Measurements from ENCODE around the gene BLM. TPM values are rescaled to one million over a fixed set of nuclear protein-coding genes. Genes with fewer than 3 reads are reported as not detected.
A peak's percentile ranks its signal among the peaks of the same experiment; 100 is the strongest.
"Not testable (repeated sequence)": the region's sequence is repeated elsewhere in the genome, so short reads cannot be mapped to it uniquely, and the experiment has no call there.

BLM gene
- total and polyA plus RNA-seq, 8 donors: 1.1 to 10.5 (median 2.6) TPM

- Histone ChIP-seq H3K36me3 (no peaks in the 10 kb centered on the region), H3K9me3 (peaks cover 0 to under 1% (median under 1%) of the 10 kb centered on the region in 4 donors), H3K4me1 (peaks cover 0 to 8% (median 3%) of the 10 kb centered on the region in 4 donors), H3K27me3 (no peaks in the 10 kb centered on the region), H3K27ac (no peak overlapping the region), H3K4me3 (no peak overlapping the region)
- TF ChIP-seq CTCF (IDR thresholded peaks at IDR 0.05) (no peak), POLR2AphosphoS5 (IDR thresholded peaks at IDR 0.05) (no peak), EP300 (IDR thresholded peaks at IDR 0.05) (no peak), POLR2A (IDR thresholded peaks at IDR 0.05) (no peak)
- no peak for DNase-seq
- intact Hi-C loops (cut with DNase I; ENCODE audit: low total_unique reads): no loop called here
- WGBS, 5 donors: 88 to 97% (median 94%) methylated on average over 4 of the region's 4 CpGs
Observed at GRCh38 chr15:90683876-90684275, 33.3 kb upstream of the BLM start.

GRCh38 chr15:90684281-90684680 is 32.9 kb upstream of the BLM start:
- Histone ChIP-seq H3K9me3 (peaks cover 0 to 4% (median 4%) of the 10 kb centered on the region in 4 donors), H3K36me3 (no peaks in the 10 kb centered on the region), H3K27me3 (no peaks in the 10 kb centered on the region), H3K4me3 (no peak overlapping the region), H3K4me1 (peaks cover 0 to 8% (median 3%) of the 10 kb centered on the region in 4 donors), H3K27ac (no peak overlapping the region)
- DNase-seq: no peak
- TF ChIP-seq POLR2A (IDR thresholded peaks at IDR 0.05) (no peak), POLR2AphosphoS5 (IDR thresholded peaks at IDR 0.05) (no peak), CTCF (IDR thresholded peaks at IDR 0.05) (no peak), EP300 (IDR thresholded peaks at IDR 0.05) (no peak)
- WGBS, 5 donors: 86 to 93% (median 92%) methylated on average over 5 of the region's 5 CpGs
- intact Hi-C loops (cut with DNase I; ENCODE audit: low total_unique reads): no loop called here

GRCh38 chr15:90685591-90686434 is 31.3 kb upstream of the BLM start:
- TF ChIP-seq CTCF (IDR thresholded peaks at IDR 0.05) (no peak), POLR2AphosphoS5 (IDR thresholded peaks at IDR 0.05) (no peak), EP300 (IDR thresholded peaks at IDR 0.05) (no peak), POLR2A (IDR thresholded peaks at IDR 0.05) (no peak)
- H3K27me3 ChIP-seq: no peaks in the 10 kb centered on the region
- no peak overlapping the region for H3K27ac ChIP-seq
- DNase-seq: no peak
- no peak overlapping the region for H3K4me3 ChIP-seq
- 73 to 83% (median 78%) methylated on average over 11 of the region's 11 CpGs for WGBS, 5 donors
- peaks cover 0 to 4% (median 2%) of the 10 kb centered on the region in 4 donors for H3K4me1 ChIP-seq
- no peaks in the 10 kb centered on the region for H3K36me3 ChIP-seq
- intact Hi-C loops (cut with DNase I; ENCODE audit: low total_unique reads): no loop called here
- peaks cover 0 to 5% (median 4%) of the 10 kb centered on the region in 4 donors for H3K9me3 ChIP-seq

- Histone ChIP-seq H3K4me3 (no peak overlapping the region), H3K36me3 (no peaks in the 10 kb centered on the region), H3K27me3 (no peaks in the 10 kb centered on the region), H3K9me3 (peaks cover 0 to 5% (median 4%) of the 10 kb centered on the region in 4 donors), H3K4me1 (no peaks in the 10 kb centered on the region), H3K27ac (no peak overlapping the region)
- intact Hi-C loops (cut with DNase I; ENCODE audit: low total_unique reads): no loop called here
- no peak for TF ChIP-seq CTCF (IDR thresholded peaks at IDR 0.05)
- no peak for TF ChIP-seq EP300 (IDR thresholded peaks at IDR 0.05)
- TF ChIP-seq POLR2AphosphoS5 (IDR thresholded peaks at IDR 0.05): no peak
- TF ChIP-seq POLR2A (IDR thresholded peaks at IDR 0.05): no peak
- 73 to 81% (median 76%) methylated on average over 3 of the region's 3 CpGs for WGBS, 5 donors
- peak in 1 of 2 donors; percentile 39 for DNase-seq
Observed at GRCh38 chr15:90686435-90687218, 30.5 kb upstream of the BLM start.

GRCh38 chr15:90689326-90689961 is 27.7 kb upstream of the BLM start:
- DNase-seq; H3K4me1 ChIP-seq; H3K4me3 ChIP-seq; intact Hi-C loops (cut with DNase I; ENCODE audit: low total_unique reads); H3K27me3 ChIP-seq; H3K36me3 ChIP-seq; H3K9me3 ChIP-seq; H3K27ac ChIP-seq: not testable (repeated sequence)
- WGBS, 5 donors: 79 to 90% (median 81%) methylated on average over 6 of the region's 6 CpGs
